HEK293T (cell line): ENCODE results near the gene ATR.

Source experiments
- CTCF ChIA-PET: fragments of 350-600 bp; formaldehyde crosslinking; extraction: SDS; loops from one replicate; lab custom pipeline; 2021; ENCODE audit warnings: antibody characterized with exemption, inconsistent platforms; lab: Yijun Ruan, JAX
- POLR2A ChIA-PET: fragments of 350-600 bp; formaldehyde crosslinking; extraction: SDS; loops from one replicate; lab custom pipeline; 2020; ENCODE audit warnings: antibody characterized with exemption, inconsistent platforms; lab: Yijun Ruan, JAX
- DNase-seq: peaks from one replicate; pipeline ENCODE4 v3.0.0; 2012; ENCODE audit warnings: mixed read lengths; ENCODE audit errors: extremely low spot score
- ARNT ChIP-seq: fragments of 450-650 bp; IDR thresholded peaks from 2 replicates; pipeline ENCODE4 v1.6.1; 2017; ENCODE audit warnings: mild to moderate bottlenecking
- BHLHE40 ChIP-seq: fragments of 450-650 bp; IDR thresholded peaks from 2 replicates; pipeline ENCODE4 v1.6.1; 2016; ENCODE audit warnings: mild to moderate bottlenecking, moderate library complexity, borderline replicate concordance
- CTBP1 ChIP-seq: fragments of 450-650 bp; IDR thresholded peaks from 2 replicates; pipeline ENCODE4 v1.6.1; 2016; ENCODE audit warnings: borderline replicate concordance
- ELF4 ChIP-seq: fragments of 450-650 bp; IDR thresholded peaks from 2 replicates; pipeline ENCODE4 v1.6.1; 2017; ENCODE audit warnings: antibody characterized with exemption
- FOXA1 ChIP-seq: fragments of 450-650 bp; IDR thresholded peaks from 2 replicates; pipeline ENCODE4 v1.6.1; 2016; ENCODE audit warnings: mild to moderate bottlenecking
- FOXK2 ChIP-seq: fragments of 450-650 bp; IDR thresholded peaks from 2 replicates; pipeline ENCODE4 v1.6.1; 2016; ENCODE audit warnings: mild to moderate bottlenecking
- FOXM1 ChIP-seq: fragments of 450-650 bp; IDR thresholded peaks from 2 replicates; pipeline ENCODE4 v1.6.1; 2017; ENCODE audit warnings: mild to moderate bottlenecking, borderline replicate concordance
- HDGF ChIP-seq: fragments of 450-650 bp; IDR thresholded peaks from 2 replicates; pipeline ENCODE4 v1.6.1; 2017; ENCODE audit warnings: antibody characterized with exemption, borderline replicate concordance
- L3MBTL2 ChIP-seq: fragments of 450-650 bp; conservative IDR thresholded peaks from 2 replicates; pipeline ENCODE4 v1.6.1; 2016; ENCODE audit warnings: mild to moderate bottlenecking
- LEF1 ChIP-seq: fragments of 450-650 bp; IDR thresholded peaks from 2 replicates; pipeline ENCODE4 v1.6.1; 2017; ENCODE audit warnings: mild to moderate bottlenecking, borderline replicate concordance
- NFRKB ChIP-seq: fragments of 450-650 bp; IDR thresholded peaks from 2 replicates; pipeline ENCODE4 v1.6.1; 2016; ENCODE audit warnings: mild to moderate bottlenecking, moderate library complexity
- PKNOX1 ChIP-seq: fragments of 450-650 bp; IDR thresholded peaks from 2 replicates; pipeline ENCODE4 v1.6.1; 2016
- SP1 ChIP-seq: fragments of 450-650 bp; IDR thresholded peaks from 2 replicates; pipeline ENCODE4 v1.6.1; 2017
- SUZ12 ChIP-seq: fragments of 450-650 bp; IDR thresholded peaks from 2 replicates; pipeline ENCODE4 v1.6.1; 2016; ENCODE audit warnings: mild to moderate bottlenecking
- TARDBP ChIP-seq: fragments of 450-650 bp; IDR thresholded peaks from 2 replicates; pipeline ENCODE4 v1.6.1; 2016
- ZNF384 ChIP-seq: fragments of 450-650 bp; IDR thresholded peaks from 2 replicates; pipeline ENCODE4 v1.6.1; 2016

Gene ATR

GRCh38 chr3:142578329-142579223 is at the start of gene ATR:
Gene ATR (minus strand): TSS chr3:142578733. CDS start chr3:142578704, 29 bp downstream.
- POLR2A ChIA-PET = interaction anchor here (0.6 to 2.1 kb wide), 12 partner anchors 8 to 421 kb away, joined by 3 to 12 read pairs (median 4); partner anchors contain the start of genes PLS1 and TRPC1
- CTCF ChIA-PET = no interaction called here
- DNase-seq = peak; percentile 91
- no peak for TF ChIP-seq HDGF
- TF ChIP-seq FOXM1 = peak; percentile 98
- TF ChIP-seq L3MBTL2 = peak; percentile 86
- TF ChIP-seq SUZ12 = no peak
- TF ChIP-seq ELF4 = peak; percentile 81
- TF ChIP-seq LEF1 = no peak; the same call in 1 of the 2 replicates
- no peak for TF ChIP-seq FOXK2
- TF ChIP-seq PKNOX1 = peak; percentile 83
- TF ChIP-seq ZNF384 = no peak
- TF ChIP-seq SP1 = no peak
- no peak for TF ChIP-seq NFRKB
- TF ChIP-seq ARNT = peak; percentile 36; the same call in 1 of the 2 replicates
- no peak for TF ChIP-seq TARDBP
- no peak for TF ChIP-seq CTBP1
- TF ChIP-seq FOXA1 = no peak
- no peak for TF ChIP-seq BHLHE40

- CTCF ChIA-PET = interaction anchor here (0.7 kb wide), 1 partner anchor 173 kb away, joined by 5 read pairs; no protein-coding TSS in a partner anchor
- POLR2A ChIA-PET = no interaction called here
- no peak for DNase-seq
- TF ChIP-seq NFRKB = no peak
- TF ChIP-seq FOXK2 = no peak
- TF ChIP-seq LEF1 = no peak
- no peak for TF ChIP-seq BHLHE40
- no peak for TF ChIP-seq L3MBTL2
- TF ChIP-seq ELF4 = no peak
- TF ChIP-seq FOXA1 = no peak
- no peak for TF ChIP-seq ARNT
- no peak for TF ChIP-seq CTBP1
- no peak for TF ChIP-seq SP1
- TF ChIP-seq FOXM1 = no peak
- TF ChIP-seq HDGF = no peak
- TF ChIP-seq TARDBP = no peak
These were observed 48.4 kb upstream of the ATR start for GRCh38 chr3:142626971-142627370.

- no peak for TF ChIP-seq NFRKB
- TF ChIP-seq BHLHE40 = no peak
- no peak for TF ChIP-seq ZNF384
- no peak for TF ChIP-seq SP1
- no peak for TF ChIP-seq FOXA1
- no peak for TF ChIP-seq L3MBTL2
- no peak for TF ChIP-seq CTBP1
- no peak for TF ChIP-seq FOXM1
- no peak for TF ChIP-seq ARNT
- TF ChIP-seq FOXK2 = no peak
- TF ChIP-seq SUZ12 = no peak
- TF ChIP-seq LEF1 = no peak
- TF ChIP-seq HDGF = no peak
- no peak for TF ChIP-seq TARDBP
- no peak for TF ChIP-seq ELF4
- no peak for DNase-seq
- CTCF ChIA-PET = interaction anchor here (1.0 to 1.6 kb wide), 3 partner anchors 10 to 372 kb away, joined by 3 to 5 read pairs (median 3); no protein-coding TSS in a partner anchor
- POLR2A ChIA-PET = interaction anchor here (1.2 kb wide), 1 partner anchor 16 kb away, joined by 4 read pairs; no protein-coding TSS in a partner anchor
These were observed 46.6 kb upstream of the ATR start for GRCh38 chr3:142625153-142625440.

GRCh38 chr3:142624341-142625152 is 46.0 kb upstream of the ATR start:
- TF ChIP-seq ARNT (no peak), ZNF384 (no peak)
- no peak for DNase-seq
- CTCF ChIA-PET = interaction anchor here (0.6 to 1.6 kb wide), 4 partner anchors 9 to 373 kb away, joined by 3 to 5 read pairs (median 3); no protein-coding TSS in a partner anchor
- POLR2A ChIA-PET = interaction anchor here (1.2 kb wide), 1 partner anchor 15 kb away, joined by 4 read pairs; no protein-coding TSS in a partner anchor

GRCh38 chr3:142623194-142623593 is 44.7 kb upstream of the ATR start:
- ChIA-PET POLR2A (no interaction called here), CTCF (interaction anchor here (0.6 kb wide), 1 partner anchor 234 kb away, joined by 3 read pairs; no protein-coding TSS in a partner anchor)
- TF ChIP-seq SP1 = no peak
- no peak for TF ChIP-seq FOXK2
- no peak for TF ChIP-seq NFRKB
- no peak for TF ChIP-seq L3MBTL2
- TF ChIP-seq LEF1 = no peak
- TF ChIP-seq CTBP1 = no peak
- no peak for TF ChIP-seq PKNOX1
- no peak for TF ChIP-seq TARDBP
- TF ChIP-seq ELF4 = no peak
- no peak for TF ChIP-seq BHLHE40
- TF ChIP-seq FOXA1 = no peak
- no peak for TF ChIP-seq ZNF384
- TF ChIP-seq FOXM1 = no peak
- no peak for DNase-seq
